Measurements from ENCODE around the gene LMTK3. TPM values are rescaled to one million over a fixed set of nuclear protein-coding genes. Genes with fewer than 3 reads are reported as not detected.

The LMTK3 gene, protein sequence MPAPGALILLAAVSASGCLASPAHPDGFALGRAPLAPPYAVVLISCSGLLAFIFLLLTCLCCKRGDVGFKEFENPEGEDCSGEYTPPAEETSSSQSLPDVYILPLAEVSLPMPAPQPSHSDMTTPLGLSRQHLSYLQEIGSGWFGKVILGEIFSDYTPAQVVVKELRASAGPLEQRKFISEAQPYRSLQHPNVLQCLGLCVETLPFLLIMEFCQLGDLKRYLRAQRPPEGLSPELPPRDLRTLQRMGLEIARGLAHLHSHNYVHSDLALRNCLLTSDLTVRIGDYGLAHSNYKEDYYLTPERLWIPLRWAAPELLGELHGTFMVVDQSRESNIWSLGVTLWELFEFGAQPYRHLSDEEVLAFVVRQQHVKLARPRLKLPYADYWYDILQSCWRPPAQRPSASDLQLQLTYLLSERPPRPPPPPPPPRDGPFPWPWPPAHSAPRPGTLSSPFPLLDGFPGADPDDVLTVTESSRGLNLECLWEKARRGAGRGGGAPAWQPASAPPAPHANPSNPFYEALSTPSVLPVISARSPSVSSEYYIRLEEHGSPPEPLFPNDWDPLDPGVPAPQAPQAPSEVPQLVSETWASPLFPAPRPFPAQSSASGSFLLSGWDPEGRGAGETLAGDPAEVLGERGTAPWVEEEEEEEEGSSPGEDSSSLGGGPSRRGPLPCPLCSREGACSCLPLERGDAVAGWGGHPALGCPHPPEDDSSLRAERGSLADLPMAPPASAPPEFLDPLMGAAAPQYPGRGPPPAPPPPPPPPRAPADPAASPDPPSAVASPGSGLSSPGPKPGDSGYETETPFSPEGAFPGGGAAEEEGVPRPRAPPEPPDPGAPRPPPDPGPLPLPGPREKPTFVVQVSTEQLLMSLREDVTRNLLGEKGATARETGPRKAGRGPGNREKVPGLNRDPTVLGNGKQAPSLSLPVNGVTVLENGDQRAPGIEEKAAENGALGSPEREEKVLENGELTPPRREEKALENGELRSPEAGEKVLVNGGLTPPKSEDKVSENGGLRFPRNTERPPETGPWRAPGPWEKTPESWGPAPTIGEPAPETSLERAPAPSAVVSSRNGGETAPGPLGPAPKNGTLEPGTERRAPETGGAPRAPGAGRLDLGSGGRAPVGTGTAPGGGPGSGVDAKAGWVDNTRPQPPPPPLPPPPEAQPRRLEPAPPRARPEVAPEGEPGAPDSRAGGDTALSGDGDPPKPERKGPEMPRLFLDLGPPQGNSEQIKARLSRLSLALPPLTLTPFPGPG (N-terminal part only)
- under 0.01 and 0.10 TPM in 2 replicates for total RNA-seq

DNA sequence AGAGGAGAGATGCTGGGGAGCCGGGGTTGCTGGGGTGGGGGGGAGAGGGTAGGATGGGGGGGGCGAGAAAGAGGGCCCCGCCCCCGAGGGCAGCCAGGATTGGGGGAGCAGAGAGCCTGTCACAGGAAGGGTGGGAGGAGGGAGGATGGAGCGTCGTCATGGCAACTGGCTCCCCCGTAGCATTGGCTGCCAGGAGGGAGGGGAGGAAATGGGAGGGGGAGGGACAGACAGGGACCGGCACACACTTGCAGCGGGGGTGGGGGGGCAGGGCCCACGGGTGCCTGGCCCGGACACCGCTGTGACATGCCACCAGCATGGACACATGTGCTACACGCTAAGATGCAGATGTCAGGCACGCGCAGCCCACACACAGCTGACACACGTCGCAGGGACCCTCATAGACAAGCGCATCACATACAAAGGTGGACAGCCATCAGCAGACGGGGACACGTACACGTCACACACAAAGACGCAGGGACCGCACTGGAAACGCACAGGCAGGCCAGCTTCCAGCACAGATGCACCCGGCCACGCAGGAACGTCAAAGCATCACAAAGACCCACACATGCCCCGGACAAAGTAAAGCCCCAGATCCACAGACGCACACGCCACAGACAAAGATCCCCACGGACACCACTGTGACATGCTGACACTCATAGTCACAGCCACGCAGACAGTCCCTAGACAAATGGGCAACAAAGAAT, at the start of gene LMTK3:
TSS of gene LMTK3 (minus strand) at position 36 of the 704 bp plus-strand sequence. CDS start 259 bp downstream, outside the sequence.

DNA sequence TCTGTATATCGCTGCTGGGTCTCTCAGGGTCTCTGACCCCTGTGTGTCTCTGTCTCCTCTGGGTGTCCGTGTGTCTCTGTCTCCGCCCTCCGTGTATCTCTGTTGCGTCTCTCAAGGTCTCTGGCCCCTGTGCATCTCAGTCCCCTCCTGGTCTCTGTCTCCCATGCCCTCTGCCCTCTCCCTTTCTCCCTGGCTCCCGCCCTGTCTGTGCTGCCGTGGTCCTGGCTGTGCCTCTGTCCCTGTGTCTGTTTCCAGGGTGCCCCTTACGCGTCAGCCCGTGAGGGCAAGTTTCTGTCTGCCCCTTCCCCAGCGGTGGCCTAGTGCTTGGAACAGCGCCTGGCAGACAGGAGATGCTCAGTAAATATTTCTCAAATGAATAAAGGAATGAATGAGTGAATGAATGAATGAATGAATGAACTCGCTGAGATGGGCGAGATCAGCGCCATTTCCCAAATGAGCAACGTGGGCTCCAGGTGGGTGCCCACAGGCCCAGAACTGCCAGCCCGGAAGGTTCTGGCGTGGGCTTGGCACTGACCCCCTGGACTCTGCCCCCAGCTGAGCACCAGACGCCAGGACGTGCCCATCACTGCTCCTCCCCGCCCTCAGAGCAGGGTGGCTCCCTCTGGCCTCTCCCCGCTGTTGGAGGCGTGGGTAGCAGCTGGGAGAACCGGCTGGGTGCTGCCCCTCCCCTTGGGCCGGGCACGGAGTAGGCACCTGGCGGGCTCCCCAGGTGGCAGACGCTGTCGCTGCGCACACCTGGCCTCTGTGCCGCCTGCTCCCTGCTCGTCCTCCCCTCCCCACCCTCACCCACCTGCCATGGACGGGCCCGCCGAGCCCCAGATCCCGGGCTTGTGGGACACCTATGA, 40.0 kb upstream of the LMTK3 start, which contains the start of gene SULT2B1:
TSS of gene SULT2B1 (plus strand) at position 736 of the 866 bp plus-strand sequence. CDS start at position 817, 81 bp downstream.

DNA sequence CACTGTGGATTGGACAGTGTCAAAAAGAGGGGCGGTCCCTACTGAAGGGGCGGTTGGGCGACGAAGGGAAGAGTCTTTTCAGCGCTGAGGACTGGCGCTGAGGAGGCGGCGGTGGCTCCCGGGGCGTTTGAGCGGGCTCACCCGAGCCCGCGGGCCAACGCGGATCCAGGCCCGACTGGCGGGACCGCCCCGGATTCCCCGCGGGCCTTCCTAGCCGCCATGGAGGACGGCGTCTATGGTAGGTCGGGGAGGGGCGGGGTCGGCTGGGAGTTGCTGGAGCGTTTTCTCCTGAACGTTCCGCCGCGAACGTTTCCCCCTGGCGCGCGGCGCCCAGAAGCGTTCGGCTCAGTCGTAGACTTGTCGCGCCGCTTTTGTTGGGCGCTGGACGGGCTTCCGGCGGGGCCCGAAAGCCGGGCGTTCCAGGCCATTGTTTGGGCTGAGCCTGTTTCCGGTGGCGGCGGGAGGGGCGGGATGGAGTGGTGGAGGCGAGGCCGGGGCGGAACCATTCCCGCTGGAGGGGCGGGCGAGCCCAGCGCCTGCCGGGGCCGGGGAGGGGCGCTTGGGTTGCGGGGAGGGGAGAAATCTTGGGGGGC, 42.2 kb downstream of the LMTK3 start, which contains the start of gene CYTH2:
TSS of gene CYTH2 (plus strand) at position 81 of the 593 bp plus-strand sequence. CDS start at position 220, 139 bp downstream.

DNA sequence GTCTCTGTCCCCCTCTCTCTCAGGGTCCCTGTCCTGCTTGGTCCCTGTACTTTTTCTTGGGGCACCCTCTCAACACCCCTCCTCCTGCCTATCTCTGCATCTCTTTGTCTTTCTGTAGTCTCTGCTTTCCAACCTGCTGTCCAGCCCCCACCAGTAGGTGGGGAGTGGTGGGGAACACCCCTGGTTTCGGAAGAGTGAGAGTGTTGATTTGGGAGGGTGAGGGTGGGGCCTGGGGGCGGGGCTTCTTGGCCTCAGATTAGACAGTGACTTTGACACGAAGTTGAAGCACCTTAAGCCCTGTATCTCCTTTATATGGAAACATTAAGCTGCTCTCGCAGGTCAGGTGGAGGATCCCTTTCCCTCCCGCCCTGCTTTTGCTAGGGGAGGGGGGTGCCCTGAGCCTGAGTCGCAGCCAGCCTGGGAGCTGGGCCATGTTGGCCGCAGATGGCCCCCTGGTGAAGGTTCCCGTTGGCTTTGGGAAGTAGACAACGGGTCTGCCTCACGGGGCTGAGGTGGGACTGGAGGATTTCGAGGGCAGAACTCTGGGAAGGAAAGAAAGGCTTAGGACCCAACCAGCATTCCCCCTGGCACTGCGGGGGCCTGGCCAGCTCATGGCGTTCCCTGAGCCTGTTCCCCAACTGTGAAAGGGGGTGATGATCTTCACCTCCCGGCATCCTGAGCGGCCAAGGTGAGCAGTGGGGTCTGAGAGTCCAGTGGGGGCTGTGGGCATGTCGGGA, 56.3 kb downstream of the LMTK3 start, which contains the start of gene KCNJ14:
TSS of gene KCNJ14 (plus strand) at position 404 of the 737 bp plus-strand sequence. CDS start 6,151 bp downstream, outside the sequence.

DNA sequence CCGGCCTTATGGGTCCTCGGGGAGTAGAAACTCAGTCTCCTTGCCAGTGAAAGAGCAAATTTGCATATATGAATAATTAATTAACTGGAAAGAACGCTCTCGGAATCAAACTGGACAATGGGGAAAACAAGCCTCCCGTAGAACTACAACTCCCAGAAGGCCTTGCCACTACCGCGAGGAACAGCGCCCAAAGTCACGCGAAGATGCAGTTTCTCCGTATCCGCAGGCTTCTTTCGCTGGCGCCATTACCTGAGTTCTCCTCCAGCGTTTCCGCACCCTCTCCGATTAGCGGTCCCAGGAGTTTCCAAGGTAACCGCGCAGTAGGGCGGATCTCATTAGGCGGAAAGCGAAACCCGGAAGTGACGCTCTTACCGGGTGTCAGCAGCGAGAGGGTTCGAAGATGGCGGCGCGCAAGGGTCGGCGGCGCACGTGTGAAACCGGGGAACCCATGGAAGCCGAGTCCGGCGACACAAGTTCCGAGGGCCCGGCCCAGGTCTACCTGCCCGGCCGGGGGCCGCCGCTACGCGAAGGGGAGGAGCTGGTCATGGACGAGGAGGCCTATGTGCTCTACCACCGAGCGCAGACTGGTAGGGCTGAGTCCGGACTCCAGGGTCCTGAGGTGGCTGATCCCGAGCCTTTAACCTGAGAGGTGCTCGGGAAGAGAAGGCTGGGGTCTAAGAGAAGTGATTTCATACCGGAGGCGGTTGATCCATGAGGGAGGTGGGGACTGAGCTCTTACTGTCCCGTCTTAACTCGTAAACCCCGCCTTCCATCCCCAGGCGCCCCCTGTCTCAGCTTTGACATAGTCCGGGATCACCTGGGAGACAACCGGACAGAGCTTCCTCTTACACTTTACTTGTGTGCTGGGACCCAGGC, 65.8 kb downstream of the LMTK3 start, which contains the start of gene GRWD1:
TSS of gene GRWD1 (plus strand) at position 378 of the 876 bp plus-strand sequence. CDS start at position 401, 23 bp downstream.

Other genes starting within 250 kb of the LMTK3 start
- gene ZNF114, start 241.8 kb downstream of the LMTK3 start, total RNA-seq, result 1.6 and 2.3 TPM in 2 replicates
- gene EMP3, start 186.3 kb downstream of the LMTK3 start, total RNA-seq, result 31.4 and 38.9 TPM in 2 replicates
- gene TMEM143, start 147.9 kb downstream of the LMTK3 start, total RNA-seq, result 3.8 and 4.6 TPM in 2 replicates
- gene SYNGR4, start 147.5 kb downstream of the LMTK3 start, total RNA-seq, result not detected in 2 replicates
- 104 and 127 TPM in 2 replicates for gene KDELR1, start 120.3 kb downstream of the LMTK3 start, total RNA-seq
- gene GRIN2D, start 118.2 kb downstream of the LMTK3 start, total RNA-seq, result 0.48 and 0.98 TPM in 2 replicates
- 43.8 and 59.7 TPM in 2 replicates for gene GRWD1, start 65.9 kb downstream of the LMTK3 start, total RNA-seq
- 0.33 and 0.76 TPM in 2 replicates for gene KCNJ14, start 56.3 kb downstream of the LMTK3 start, total RNA-seq
- 87.2 and 90.8 TPM in 2 replicates for gene CYTH2, start 42.5 kb downstream of the LMTK3 start, total RNA-seq
- not detected in 2 replicates for gene SULT2B1, start 40.3 kb upstream of the LMTK3 start, total RNA-seq
- not detected in 2 replicates for gene SPACA4, start 94.9 kb upstream of the LMTK3 start, total RNA-seq
- 0.33 TPM in 1 of 2 replicates, not detected in the other for gene FAM83E, start 103.2 kb upstream of the LMTK3 start, total RNA-seq
- gene RPL18, start 107.3 kb upstream of the LMTK3 start, total RNA-seq, result 1,820 and 2,339 TPM in 2 replicates
- gene SPHK2, start 107.7 kb upstream of the LMTK3 start, total RNA-seq, result 11.4 and 15.2 TPM in 2 replicates
- gene DBP, start 125.5 kb upstream of the LMTK3 start, total RNA-seq, result 0.57 and 2.0 TPM in 2 replicates
- 1.3 and 2.0 TPM in 2 replicates for gene CA11, start 134.4 kb upstream of the LMTK3 start, total RNA-seq
- not detected in 2 replicates for gene NTN5, start 161.2 kb upstream of the LMTK3 start, total RNA-seq
- not detected in 2 replicates for gene FUT2, start 184.1 kb upstream of the LMTK3 start, total RNA-seq
- gene MAMSTR, start 207.9 kb upstream of the LMTK3 start, total RNA-seq, result 0.33 and 0.38 TPM in 2 replicates
- 88.4 and 127 TPM in 2 replicates for gene RASIP1, start 228.8 kb upstream of the LMTK3 start, total RNA-seq
- under 0.01 and 0.29 TPM in 2 replicates for gene IZUMO1, start 235.1 kb upstream of the LMTK3 start, total RNA-seq
- 6.5 and 8.5 TPM in 2 replicates for gene FUT1, start 240.8 kb upstream of the LMTK3 start, total RNA-seq
- gene FGF21, start 243.7 kb upstream of the LMTK3 start, total RNA-seq, result not detected in 2 replicates